HepG2 (cell line): Measurements from ENCODE around the gene COQ4. TPM values are rescaled to one million over a fixed set of nuclear protein-coding genes. Genes with fewer than 3 reads are reported as not detected.

ENCODE experiments used
- ATAC-seq: fragments of 200-7000 bp; cut with Tn5 transposase; 3 replicates; pipeline ENCODE4 v1.9.1; 2020; ENCODE audit warnings: mild to moderate bottlenecking, moderate library complexity
- BruUV-seq: library from RNA; stranded (reverse); fragments of 400-500 nt; replicated peaks from 2 replicates; lab custom pipeline; 2021; lab: Mats Ljungman, UMichigan
- CTCF ChIA-PET: fragments of 300-600 bp; formaldehyde crosslinking; extraction: SDS; loops from one replicate; lab custom pipeline; 2021; ENCODE audit warnings: low total read pairs, inconsistent platforms, low intra/inter-chr PET ratio; lab: Yijun Ruan, JAX
- POLR2A ChIA-PET: fragments of 350-600 bp; sonication (Branson Sonifier 250); formaldehyde crosslinking; loops from one replicate; lab custom pipeline; 2020; ENCODE audit warnings: antibody characterized with exemption, inconsistent platforms; lab: Yijun Ruan, JAX
- DNase-seq: peaks from one replicate; pipeline ENCODE4 v3.0.0-alpha.2; 2015; ENCODE audit warnings: low spot score
- FAIRE-seq: peaks from 3 replicates; lab custom pipeline; 2011; peaks lifted over from hg19 to GRCh38; lab: Jason Lieb, UNC
- H2AFZ ChIP-seq: one replicate; pipeline ENCODE4 v1.6.1; 2011; ENCODE audit warnings: low read length, inconsistent platforms
- H3K27ac ChIP-seq: fragments of 300-600 bp; 3 replicates; pipeline ENCODE4 v1.8.0; 2011; ENCODE audit warnings: mixed run types, mild to moderate bottlenecking, mixed read lengths, low read length, inconsistent platforms; ENCODE audit not compliant: insufficient read depth; ENCODE audit errors: extremely low read length
- H3K27me3 ChIP-seq, 2 experiments: fragments of 200-600 bp in 1 of 2; 2 replicates in 1 of 2; 3 replicates in 1 of 2; pipeline versions ENCODE4 v1.6.0 to v1.8.0; 2011; ENCODE audit warnings: low read length in 2 of 2, mild to moderate bottlenecking in 2 of 2, moderate library complexity in 2 of 2, inconsistent platforms in 1 of 2; ENCODE audit not compliant: insufficient read depth in 2 of 2, control insufficient read depth in 1 of 2
- H3K36me3 ChIP-seq, 2 experiments: fragments of 200-600 bp in 1 of 2; replicated peaks in 1 of 2; 2 replicates in 1 of 2; 3 replicates in 1 of 2; pipeline versions ENCODE4 v1.5.1 to v1.8.0; 2011; ENCODE audit warnings: low read length in 2 of 2, inconsistent platforms in 1 of 2; ENCODE audit not compliant: insufficient read depth in 2 of 2, control insufficient read depth in 1 of 2
- H3K4me1 ChIP-seq: 2 replicates; pipeline ENCODE4 v1.5.1; 2012; ENCODE audit warnings: low read length, inconsistent platforms; ENCODE audit not compliant: insufficient read depth
- H3K4me2 ChIP-seq: 2 replicates; pipeline ENCODE4 v1.6.0; 2011; ENCODE audit warnings: low read depth, low read length, inconsistent platforms
- H3K4me3 ChIP-seq, 3 experiments: fragments of 200-600 bp in 1 of 3; sonication (generic), shearing (Covaris generic) in 1 of 3; replicated peaks in 1 of 3; 2 replicates each; pipeline ENCODE4 v1.5.1; 2011 to 2016; ENCODE audit warnings: low read length in 3 of 3, inconsistent platforms in 2 of 3, low read depth in 2 of 3, mild to moderate bottlenecking in 2 of 3, control low read depth in 1 of 3, mixed read lengths in 1 of 3; ENCODE audit not compliant: insufficient read depth in 1 of 3
- H3K79me2 ChIP-seq: one replicate; pipeline ENCODE4 v1.6.1; 2011; ENCODE audit warnings: low read length, inconsistent platforms; ENCODE audit not compliant: insufficient read depth
- H3K9ac ChIP-seq: 2 replicates; pipeline ENCODE4 v1.6.0; 2011; ENCODE audit warnings: mild to moderate bottlenecking, low read depth, low read length, inconsistent platforms; ENCODE audit not compliant: insufficient read depth
- H3K9me3 ChIP-seq: 2 replicates; pipeline ENCODE4 v1.5.1; 2012; ENCODE audit warnings: mild to moderate bottlenecking, low read length
- H4K20me1 ChIP-seq: 2 replicates; pipeline ENCODE4 v1.6.0; 2011; ENCODE audit warnings: inconsistent platforms, mild to moderate bottlenecking, low read length, moderate library complexity; ENCODE audit not compliant: insufficient read depth
- CEBPB ChIP-seq: IDR thresholded peaks from 2 replicates; pipeline ENCODE4 v1.6.1; 2011; ENCODE audit warnings: low read depth, low read length, improper control_type of control experiment, borderline replicate concordance
- THAP11 ChIP-seq: IDR thresholded peaks from 2 replicates; pipeline ENCODE4 v1.6.1; 2016; ENCODE audit warnings: missing biosample characterization, missing genetic modification reagents
- ZFP36 ChIP-seq: fragments of 150-350 bp; IDR thresholded peaks from 2 replicates; pipeline ENCODE4 v1.6.1; 2018; ENCODE audit warnings: borderline replicate concordance, low read length, low read depth; ENCODE audit not compliant: partially characterized antibody
- ZNF121 ChIP-seq: sonication (generic); formaldehyde crosslinking; IDR thresholded peaks from 2 replicates; pipeline ENCODE4 v1.5.0; 2020; ENCODE audit warnings: mild to moderate bottlenecking, missing genetic modification reagents
- ZSCAN12 ChIP-seq: sonication (generic); formaldehyde crosslinking; IDR thresholded peaks from 2 replicates; pipeline ENCODE4 v1.9.0; 2021; ENCODE audit warnings: mild to moderate bottlenecking, missing genetic modification reagents
- WGBS: methylation state at CpG from one replicate; pipeline ENCODE4 v1.1.6; 2017; ENCODE audit warnings: low lambda C conversion rate; 5-methylcytosine and 5-hydroxymethylcytosine counted together
- in situ Hi-C: cut with HindIII; loops from 2 replicates; pipeline ENCODE4 v1.10.0; 2017; ENCODE audit warnings: low pct_unique_long_range_greater_than_20kb; ENCODE audit not compliant: extremely low pct_ligation_motif_present
- intact Hi-C: fragments of 100-400 bp; cut with micrococcal nuclease; formaldehyde crosslinking; loops from one replicate; pipeline ENCODE4 v1.10.0; 2022; ENCODE audit not compliant: unreplicated experiment
- polyA plus RNA-seq, 8 experiments: library from polyadenylated mRNA; depleted of rRNA in 3 of 8; stranded (reverse) in 7 of 8; unstranded in 1 of 8; fragments of >200 nt; fragmentation: Illumina TruSeq in 4 of 8; extraction: Trizol in 4 of 8; gene quantifications; 2 replicates each; pipeline versions ENCODE4 v1.2.1 to v1.2.3, GENCODE V29; 2011 to 2016; ENCODE audit warnings: low read depth in 4 of 8, missing spikeins in 1 of 8, mixed read lengths in 1 of 8; ENCODE audit not compliant: insufficient read depth in 1 of 8
- total RNA-seq, 5 experiments: library from RNA; depleted of rRNA; stranded (reverse); fragments of >200 nt; fragmentation: Illumina TruSeq; extraction: Trizol; gene quantifications; 2 replicates each; pipeline ENCODE4 v1.2.3, GENCODE V29; 2016; ENCODE audit warnings: low read depth in 1 of 5
- TF ChIP-seq, protein P1 (sequence below), 2 experiments: IDR thresholded peaks; 2 replicates each; pipeline ENCODE4 v1.6.1; 2011 to 2012; ENCODE audit warnings: low read length in 2 of 2, borderline replicate concordance in 1 of 2, low read depth in 1 of 2, mild to moderate bottlenecking in 1 of 2, moderate library complexity in 1 of 2

Gene COQ4
- total and polyA plus RNA-seq, 2 of the 13 experiments (the other 11 are each of a cell fraction or from before 2014, with no cell fraction given), result 26.1 to 36.0 TPM

DNA sequence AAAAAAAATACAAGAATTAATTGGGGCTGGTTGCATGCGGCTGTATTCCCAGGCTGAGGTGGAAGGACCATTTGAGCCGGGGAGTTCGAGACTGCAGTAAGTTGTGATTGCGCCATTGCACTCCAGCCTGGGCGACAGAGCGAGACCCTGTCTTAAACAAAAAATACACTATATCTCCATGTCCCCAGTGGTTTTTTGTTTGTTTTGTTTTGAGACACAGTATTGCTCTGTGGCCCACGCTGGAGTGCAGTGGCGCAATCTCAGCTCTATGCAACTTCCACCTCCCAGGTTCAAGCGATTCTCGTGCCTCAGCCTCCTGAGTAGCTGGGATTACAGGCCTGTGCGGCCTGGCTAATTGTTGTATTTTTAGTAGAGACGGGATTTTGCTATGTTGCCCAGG is 1.2 kb downstream of the COQ4 start:
- TF ChIP-seq ZSCAN12 (CRISPR knock-in tag) (no peak), THAP11 (CRISPR knock-in tag) (0 out of 2 replicates have a peak, but pooled peaks have one; percentile 16), CEBPB (peak; percentile 33; the same call in 1 of the 2 replicates)
- Histone ChIP-seq H3K9ac (peak overlapping the region; percentile 96), H4K20me1 (no peaks in the 10 kb centered on the region), H3K4me3 (peak overlapping the region; percentile 93 to 99 (median 94)), H3K36me3 (peaks cover 11 to 35% of the 10 kb centered on the region in 2 experiments), H3K4me1 (peaks cover 28% of the 10 kb centered on the region), H2AFZ (no peak overlapping the region), H3K79me2 (peaks cover 33% of the 10 kb centered on the region), H3K27me3 (no peaks in the 10 kb centered on the region; a peak in 1 of 5 replicates), H3K4me2 (peak overlapping the region; percentile 80), H3K9me3 (no peaks in the 10 kb centered on the region), H3K27ac (no peak overlapping the region)
- in situ Hi-C loops (no loop called here), intact Hi-C loops (loop anchor here (2.0 kb wide), 2 partner anchors 17 to 27 kb away; partner anchors contain the start of gene SLC27A4)
- ATAC-seq (no peak), DNase-seq (no peak), FAIRE-seq (no peak)
- 46% methylated on average over 12 of the region's 12 CpGs for WGBS
- no TSS peak for BruUV-seq
- ChIA-PET CTCF (no interaction called here), POLR2A (interaction anchor here (1.1 to 1.4 kb wide), 2 partner anchors 29 to 228 kb away, joined by 3 read pairs; no protein-coding TSS in a partner anchor)

DNA sequence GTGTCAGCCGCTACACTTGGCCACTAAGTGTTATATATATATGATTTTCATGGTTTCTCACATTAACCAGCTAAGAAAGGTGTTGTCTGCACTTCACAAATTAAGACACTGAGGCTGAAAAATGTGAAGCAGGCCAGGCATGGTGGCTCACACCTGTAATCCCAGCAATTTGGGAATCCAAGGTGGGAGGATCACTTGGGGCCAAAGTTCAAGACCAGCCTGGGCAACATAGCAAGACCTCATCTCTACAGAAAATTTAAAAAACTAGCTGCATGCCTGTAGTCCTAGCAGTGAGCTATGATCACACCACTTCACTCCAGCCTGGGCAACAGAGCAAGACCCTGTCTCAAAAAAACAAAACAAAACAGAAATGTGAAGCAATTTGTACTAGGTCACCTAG is 1.8 kb downstream of the COQ4 start:
- Histone ChIP-seq H3K27ac (no peak overlapping the region), H4K20me1 (no peaks in the 10 kb centered on the region), H3K4me1 (peaks cover 31% of the 10 kb centered on the region), H3K4me2 (peak overlapping the region; percentile 80; the same call in 1 of the 2 replicates), H3K9ac (peak overlapping the region; percentile 96; the same call in 1 of the 2 replicates), H3K79me2 (peaks cover 33% of the 10 kb centered on the region), H3K9me3 (no peaks in the 10 kb centered on the region), H3K36me3 (peaks cover 11 to 36% of the 10 kb centered on the region in 2 experiments), H3K4me3 (no peak overlapping the region), H2AFZ (no peak overlapping the region), H3K27me3 (no peaks in the 10 kb centered on the region; a peak in 1 of 5 replicates)
- no peak for DNase-seq
- intact Hi-C loops, result no loop called here
- 93% methylated on average over 1 of the region's 1 CpG for WGBS
- CTCF ChIA-PET, result no interaction called here
- no TSS peak for BruUV-seq
- no peak for ATAC-seq
- TF ChIP-seq ZNF121 (peak; percentile 90), ZFP36 (no peak)
- TF ChIP-seq, protein P1, sequence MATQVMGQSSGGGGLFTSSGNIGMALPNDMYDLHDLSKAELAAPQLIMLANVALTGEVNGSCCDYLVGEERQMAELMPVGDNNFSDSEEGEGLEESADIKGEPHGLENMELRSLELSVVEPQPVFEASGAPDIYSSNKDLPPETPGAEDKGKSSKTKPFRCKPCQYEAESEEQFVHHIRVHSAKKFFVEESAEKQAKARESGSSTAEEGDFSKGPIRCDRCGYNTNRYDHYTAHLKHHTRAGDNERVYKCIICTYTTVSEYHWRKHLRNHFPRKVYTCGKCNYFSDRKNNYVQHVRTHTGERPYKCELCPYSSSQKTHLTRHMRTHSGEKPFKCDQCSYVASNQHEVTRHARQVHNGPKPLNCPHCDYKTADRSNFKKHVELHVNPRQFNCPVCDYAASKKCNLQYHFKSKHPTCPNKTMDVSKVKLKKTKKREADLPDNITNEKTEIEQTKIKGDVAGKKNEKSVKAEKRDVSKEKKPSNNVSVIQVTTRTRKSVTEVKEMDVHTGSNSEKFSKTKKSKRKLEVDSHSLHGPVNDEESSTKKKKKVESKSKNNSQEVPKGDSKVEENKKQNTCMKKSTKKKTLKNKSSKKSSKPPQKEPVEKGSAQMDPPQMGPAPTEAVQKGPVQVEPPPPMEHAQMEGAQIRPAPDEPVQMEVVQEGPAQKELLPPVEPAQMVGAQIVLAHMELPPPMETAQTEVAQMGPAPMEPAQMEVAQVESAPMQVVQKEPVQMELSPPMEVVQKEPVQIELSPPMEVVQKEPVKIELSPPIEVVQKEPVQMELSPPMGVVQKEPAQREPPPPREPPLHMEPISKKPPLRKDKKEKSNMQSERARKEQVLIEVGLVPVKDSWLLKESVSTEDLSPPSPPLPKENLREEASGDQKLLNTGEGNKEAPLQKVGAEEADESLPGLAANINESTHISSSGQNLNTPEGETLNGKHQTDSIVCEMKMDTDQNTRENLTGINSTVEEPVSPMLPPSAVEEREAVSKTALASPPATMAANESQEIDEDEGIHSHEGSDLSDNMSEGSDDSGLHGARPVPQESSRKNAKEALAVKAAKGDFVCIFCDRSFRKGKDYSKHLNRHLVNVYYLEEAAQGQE (IDR thresholded peaks at IDR 0.05; ENCODE audit: borderline replicate concordance in 1 of 2, low read depth in 1 of 2, low read length in 2 of 2), result no peak
- no peak for FAIRE-seq
- in situ Hi-C loops, result no loop called here
- POLR2A ChIA-PET, result interaction anchor here (1.1 to 1.4 kb wide), 2 partner anchors 29 to 227 kb away, joined by 3 read pairs; no protein-coding TSS in a partner anchor
